ENCODE measurements around the gene ADAD2.
A peak's percentile ranks its signal among the peaks of the same experiment; 100 is the strongest.

ADAD2 gene

DNA sequence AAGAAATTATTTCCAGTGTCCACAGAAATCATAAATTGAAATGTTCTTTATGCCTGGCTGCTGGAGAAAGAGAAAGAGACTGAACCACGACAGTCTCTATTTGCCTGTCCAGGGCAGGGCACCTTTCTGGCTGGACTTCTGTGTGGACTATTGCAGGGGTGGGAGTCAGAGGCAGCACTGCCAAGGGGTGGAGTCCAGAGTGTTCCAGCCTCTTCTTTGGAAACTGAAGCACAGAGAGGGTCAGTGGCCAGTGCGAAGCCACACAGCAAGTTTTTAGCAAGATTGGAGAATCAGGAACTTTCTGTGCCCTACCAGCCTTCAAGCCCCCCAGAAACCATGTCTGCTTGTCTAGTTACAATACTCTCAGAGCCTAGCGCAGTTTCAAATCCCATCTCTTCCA, 33.6 kb downstream of the ADAD2 start:
- H3K27ac ChIP-seq (ENCODE audit: insufficient read depth in 1 of 2, low read depth in 1 of 2, low read length in 2 of 2, poor library complexity in 1 of 2, severe bottlenecking in 2 of 2): no peak overlapping the region
- 100% methylated on average over 1 of the region's 3 CpGs for WGBS (ENCODE audit: insufficient coverage)
- DNase-seq: no peak
- POLR2A ChIA-PET: no interaction called here
- H3K27me3 ChIP-seq (replicated peaks in 2 of 5; ENCODE audit: control insufficient read depth in 4 of 5, insufficient read depth in 5 of 5, low read length in 4 of 5): peaks cover 0 to 7% (median 2%) of the 10 kb centered on the region in 5 experiments
- H3K9me3 ChIP-seq (ENCODE audit: control extremely low read depth in 1 of 5, control insufficient read depth in 4 of 5, insufficient read depth in 2 of 5, low read depth in 1 of 5, low read length in 4 of 5): no peaks in the 10 kb centered on the region
- H3K4me1 ChIP-seq (ENCODE audit: control extremely low read depth in 1 of 4, control insufficient read depth in 4 of 4, insufficient read depth in 4 of 4, low read length in 3 of 4): peaks cover 0 to 9% (median 7%) of the 10 kb centered on the region in 4 experiments
- CTCF ChIA-PET: no interaction called here
- H3K4me3 ChIP-seq (ENCODE audit: control insufficient read depth in 1 of 7, extremely low read depth in 1 of 7, insufficient read depth in 4 of 7, low read depth in 2 of 7, low read length in 6 of 7): no peak overlapping the region
- no peaks in the 10 kb centered on the region for H3K36me3 ChIP-seq (ENCODE audit: control insufficient read depth in 4 of 4, insufficient read depth in 4 of 4, low read length in 3 of 4)

DNA sequence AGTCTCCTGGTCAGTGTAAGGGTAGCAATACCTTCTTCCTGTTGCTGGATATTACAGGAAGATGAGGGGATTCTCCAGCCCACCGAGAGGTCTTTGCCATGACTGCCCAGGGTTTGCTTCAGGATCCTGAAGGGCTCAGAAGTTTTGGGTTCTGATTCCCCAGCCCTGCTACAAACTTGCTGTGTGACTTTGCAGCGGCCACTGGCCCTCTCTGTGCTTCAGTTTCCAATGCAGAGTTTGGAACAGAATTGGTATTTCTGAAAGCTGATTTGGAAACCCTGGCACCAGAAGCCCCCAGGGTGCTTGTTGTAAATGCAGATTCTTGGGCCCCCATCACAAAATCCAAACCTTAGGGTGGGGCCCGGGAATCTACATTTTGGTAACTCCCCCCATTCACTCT, 34.2 kb downstream of the ADAD2 start:
- Histone ChIP-seq H3K36me3 (ENCODE audit: control insufficient read depth in 4 of 4, insufficient read depth in 4 of 4, low read length in 3 of 4) (no peaks in the 10 kb centered on the region), H3K27me3 (replicated peaks in 2 of 5; ENCODE audit: control insufficient read depth in 4 of 5, insufficient read depth in 5 of 5, low read length in 4 of 5) (peaks cover 0 to 7% (median 2%) of the 10 kb centered on the region in 5 experiments), H3K9me3 (ENCODE audit: control extremely low read depth in 1 of 5, control insufficient read depth in 4 of 5, insufficient read depth in 2 of 5, low read depth in 1 of 5, low read length in 4 of 5) (no peaks in the 10 kb centered on the region), H3K4me3 (ENCODE audit: control insufficient read depth in 1 of 7, extremely low read depth in 1 of 7, insufficient read depth in 4 of 7, low read depth in 2 of 7, low read length in 6 of 7) (no peak overlapping the region), H3K4me1 (ENCODE audit: control extremely low read depth in 1 of 4, control insufficient read depth in 4 of 4, insufficient read depth in 4 of 4, low read length in 3 of 4) (peaks cover 0 to 9% (median 7%) of the 10 kb centered on the region in 4 experiments), H3K27ac (ENCODE audit: insufficient read depth in 1 of 2, low read depth in 1 of 2, low read length in 2 of 2, poor library complexity in 1 of 2, severe bottlenecking in 2 of 2) (no peak overlapping the region)
- WGBS (ENCODE audit: insufficient coverage): 100% methylated on average over 3 of the region's 3 CpGs
- no peak for DNase-seq
- CTCF ChIA-PET: no interaction called here
- POLR2A ChIA-PET: no interaction called here

- DNase-seq: no peak
- no peak overlapping the region for H3K4me3 ChIP-seq (ENCODE audit: control insufficient read depth in 1 of 7, extremely low read depth in 1 of 7, insufficient read depth in 4 of 7, low read depth in 2 of 7, low read length in 6 of 7)
- POLR2A ChIA-PET: no interaction called here
- no peaks in the 10 kb centered on the region for H3K9me3 ChIP-seq (ENCODE audit: control extremely low read depth in 1 of 5, control insufficient read depth in 4 of 5, insufficient read depth in 2 of 5, low read depth in 1 of 5, low read length in 4 of 5)
- 90% methylated on average over 7 of the region's 7 CpGs for WGBS (ENCODE audit: insufficient coverage)
- peaks cover 0 to 7% (median 3%) of the 10 kb centered on the region in 5 experiments for H3K27me3 ChIP-seq (replicated peaks in 2 of 5; ENCODE audit: control insufficient read depth in 4 of 5, insufficient read depth in 5 of 5, low read length in 4 of 5)
- CTCF ChIA-PET: no interaction called here
- H3K27ac ChIP-seq (ENCODE audit: insufficient read depth in 1 of 2, low read depth in 1 of 2, low read length in 2 of 2, poor library complexity in 1 of 2, severe bottlenecking in 2 of 2): no peak overlapping the region
- H3K4me1 ChIP-seq (ENCODE audit: control extremely low read depth in 1 of 4, control insufficient read depth in 4 of 4, insufficient read depth in 4 of 4, low read length in 3 of 4): peaks cover 0 to 9% (median 7%) of the 10 kb centered on the region in 4 experiments
- no peaks in the 10 kb centered on the region for H3K36me3 ChIP-seq (ENCODE audit: control insufficient read depth in 4 of 4, insufficient read depth in 4 of 4, low read length in 3 of 4)
Measured at GRCh38 chr16:84225571-84225970, 34.6 kb downstream of the ADAD2 start.

GRCh38 chr16:84226026-84226425, 35.1 kb downstream of the ADAD2 start:
- Histone ChIP-seq H3K9me3 (ENCODE audit: control extremely low read depth in 1 of 5, control insufficient read depth in 4 of 5, insufficient read depth in 2 of 5, low read depth in 1 of 5, low read length in 4 of 5) (no peaks in the 10 kb centered on the region), H3K4me3 (ENCODE audit: control insufficient read depth in 1 of 7, extremely low read depth in 1 of 7, insufficient read depth in 4 of 7, low read depth in 2 of 7, low read length in 6 of 7) (no peak overlapping the region), H3K4me1 (ENCODE audit: control extremely low read depth in 1 of 4, control insufficient read depth in 4 of 4, insufficient read depth in 4 of 4, low read length in 3 of 4) (peaks cover 0 to 9% (median 7%) of the 10 kb centered on the region in 4 experiments), H3K36me3 (ENCODE audit: control insufficient read depth in 4 of 4, insufficient read depth in 4 of 4, low read length in 3 of 4) (no peaks in the 10 kb centered on the region), H3K27ac (ENCODE audit: insufficient read depth in 1 of 2, low read depth in 1 of 2, low read length in 2 of 2, poor library complexity in 1 of 2, severe bottlenecking in 2 of 2) (no peak overlapping the region), H3K27me3 (replicated peaks in 2 of 5; ENCODE audit: control insufficient read depth in 4 of 5, insufficient read depth in 5 of 5, low read length in 4 of 5) (peaks cover 0 to 7% (median 7%) of the 10 kb centered on the region in 5 experiments)
- DNase-seq: no peak
- 84% methylated on average over 8 of the region's 8 CpGs for WGBS (ENCODE audit: insufficient coverage)
- ChIA-PET POLR2A (no interaction called here), CTCF (no interaction called here)

DNA sequence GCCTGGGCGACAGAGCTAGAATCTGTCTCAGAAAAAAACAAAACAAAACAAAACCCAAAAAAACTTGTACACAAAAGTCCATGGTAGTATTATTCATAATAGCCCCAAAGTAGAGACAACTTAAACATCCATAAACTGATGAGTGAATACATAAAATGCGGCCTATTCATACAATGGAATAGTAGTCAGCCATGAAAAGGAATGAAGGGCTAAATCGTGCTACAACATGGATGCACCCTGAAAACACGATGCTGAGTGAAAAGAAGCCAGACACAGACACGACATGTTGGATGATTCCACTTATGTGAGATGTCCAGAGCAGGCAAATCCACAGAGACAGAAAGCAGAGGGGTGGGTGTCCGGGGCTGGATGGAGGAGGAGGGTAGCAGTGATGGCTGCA, 36.6 kb downstream of the ADAD2 start:
- Histone ChIP-seq H3K4me3 (ENCODE audit: control insufficient read depth in 1 of 7, extremely low read depth in 1 of 7, insufficient read depth in 4 of 7, low read depth in 2 of 7, low read length in 6 of 7) (no peak overlapping the region), H3K27ac (ENCODE audit: insufficient read depth in 1 of 2, low read depth in 1 of 2, low read length in 2 of 2, poor library complexity in 1 of 2, severe bottlenecking in 2 of 2) (no peak overlapping the region), H3K27me3 (replicated peaks in 2 of 5; ENCODE audit: control insufficient read depth in 4 of 5, insufficient read depth in 5 of 5, low read length in 4 of 5) (peaks cover 0 to 13% (median 7%) of the 10 kb centered on the region in 5 experiments), H3K9me3 (ENCODE audit: control extremely low read depth in 1 of 5, control insufficient read depth in 4 of 5, insufficient read depth in 2 of 5, low read depth in 1 of 5, low read length in 4 of 5) (no peaks in the 10 kb centered on the region), H3K4me1 (ENCODE audit: control extremely low read depth in 1 of 4, control insufficient read depth in 4 of 4, insufficient read depth in 4 of 4, low read length in 3 of 4) (peaks cover 0 to 9% (median 7%) of the 10 kb centered on the region in 4 experiments), H3K36me3 (ENCODE audit: control insufficient read depth in 4 of 4, insufficient read depth in 4 of 4, low read length in 3 of 4) (no peaks in the 10 kb centered on the region)
- WGBS (ENCODE audit: insufficient coverage): 94% methylated on average over 5 of the region's 6 CpGs
- CTCF ChIA-PET: no interaction called here
- POLR2A ChIA-PET: interaction anchor here (0.7 kb wide), 1 partner anchor 1136 kb away, joined by 6 read pairs; no protein-coding TSS in a partner anchor
- no peak for DNase-seq

DNA sequence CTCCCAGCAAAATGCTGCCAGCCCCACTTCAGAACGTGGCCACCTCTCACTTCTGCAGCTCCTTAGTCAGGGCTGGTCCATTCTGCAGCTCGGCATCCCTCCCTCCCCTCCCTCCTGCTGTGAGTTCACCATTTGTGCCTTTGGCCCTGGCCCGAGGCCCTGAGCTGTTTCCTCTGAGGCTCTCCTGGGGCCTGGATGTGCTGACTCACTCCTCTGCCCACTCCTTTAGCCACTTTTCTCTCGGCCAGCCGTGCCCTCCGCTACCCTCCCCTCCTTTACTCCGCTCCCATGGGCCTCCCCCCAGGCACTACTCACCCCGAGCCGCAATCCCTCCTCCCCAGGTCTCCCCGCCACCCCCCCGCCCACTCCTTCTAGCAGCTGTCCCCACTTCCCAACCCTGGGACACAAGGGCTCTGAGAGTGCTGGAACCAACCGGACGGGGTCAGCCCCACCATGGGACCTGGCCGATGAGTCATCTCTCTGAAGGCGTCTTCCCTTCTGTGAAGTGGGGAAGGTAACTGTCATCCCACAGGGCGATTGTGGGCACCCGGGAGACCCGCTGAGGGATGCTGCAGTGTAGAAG, 37.4 kb downstream of the ADAD2 start:
- peaks cover 0 to 17% (median 7%) of the 10 kb centered on the region in 5 experiments for H3K27me3 ChIP-seq (replicated peaks in 2 of 5; ENCODE audit: control insufficient read depth in 4 of 5, insufficient read depth in 5 of 5, low read length in 4 of 5)
- no peak overlapping the region for H3K27ac ChIP-seq (ENCODE audit: insufficient read depth in 1 of 2, low read depth in 1 of 2, low read length in 2 of 2, poor library complexity in 1 of 2, severe bottlenecking in 2 of 2)
- ChIA-PET CTCF (no interaction called here), POLR2A (no interaction called here)
- DNase-seq: peak; percentile 7 to 46 (median 29)
- no peak overlapping the region for H3K4me3 ChIP-seq (ENCODE audit: control insufficient read depth in 1 of 7, extremely low read depth in 1 of 7, insufficient read depth in 4 of 7, low read depth in 2 of 7, low read length in 6 of 7)
- 4% methylated on average over 7 of the region's 18 CpGs for WGBS (ENCODE audit: insufficient coverage)
- H3K36me3 ChIP-seq (ENCODE audit: control insufficient read depth in 4 of 4, insufficient read depth in 4 of 4, low read length in 3 of 4): no peaks in the 10 kb centered on the region
- peaks cover 0 to 9% (median 7%) of the 10 kb centered on the region in 4 experiments for H3K4me1 ChIP-seq (ENCODE audit: control extremely low read depth in 1 of 4, control insufficient read depth in 4 of 4, insufficient read depth in 4 of 4, low read length in 3 of 4)
- H3K9me3 ChIP-seq (ENCODE audit: control extremely low read depth in 1 of 5, control insufficient read depth in 4 of 5, insufficient read depth in 2 of 5, low read depth in 1 of 5, low read length in 4 of 5): no peaks in the 10 kb centered on the region

GRCh38 chr16:84229471-84229870, 38.5 kb downstream of the ADAD2 start:
- H3K36me3 ChIP-seq (ENCODE audit: control insufficient read depth in 4 of 4, insufficient read depth in 4 of 4, low read length in 3 of 4): no peaks in the 10 kb centered on the region
- peaks cover 0 to 20% (median 7%) of the 10 kb centered on the region in 5 experiments for H3K27me3 ChIP-seq (replicated peaks in 2 of 5; ENCODE audit: control insufficient read depth in 4 of 5, insufficient read depth in 5 of 5, low read length in 4 of 5)
- H3K4me1 ChIP-seq (ENCODE audit: control extremely low read depth in 1 of 4, control insufficient read depth in 4 of 4, insufficient read depth in 4 of 4, low read length in 3 of 4): peaks cover 0 to 9% (median 7%) of the 10 kb centered on the region in 4 experiments
- H3K4me3 ChIP-seq (ENCODE audit: control insufficient read depth in 1 of 7, extremely low read depth in 1 of 7, insufficient read depth in 4 of 7, low read depth in 2 of 7, low read length in 6 of 7): no peak overlapping the region
- no peak overlapping the region for H3K27ac ChIP-seq (ENCODE audit: insufficient read depth in 1 of 2, low read depth in 1 of 2, low read length in 2 of 2, poor library complexity in 1 of 2, severe bottlenecking in 2 of 2)
- H3K9me3 ChIP-seq (ENCODE audit: control extremely low read depth in 1 of 5, control insufficient read depth in 4 of 5, insufficient read depth in 2 of 5, low read depth in 1 of 5, low read length in 4 of 5): no peaks in the 10 kb centered on the region
- 98% methylated on average over 10 of the region's 11 CpGs for WGBS (ENCODE audit: insufficient coverage)
- ChIA-PET POLR2A (no interaction called here), CTCF (interaction anchor here (0.9 kb wide), 1 partner anchor 8 kb away, joined by 4 read pairs; no protein-coding TSS in a partner anchor)
- no peak for DNase-seq
